H9 (cell line): ENCODE results near the gene ZNF783. TPM values are rescaled to one million over a fixed set of nuclear protein-coding genes. Genes with fewer than 3 reads are reported as not detected.

Experiments used
- DNase-seq: peaks from one replicate; pipeline ENCODE4 v3.0.0-alpha.2; 2017
- H2AFZ ChIP-seq: one replicate; pipeline ENCODE4 v1.6.1; 2013; ENCODE audit warnings: mild to moderate bottlenecking, low read length, control low read depth, moderate library complexity
- H2AK5ac ChIP-seq: 2 replicates; pipeline ENCODE4 v1.6.1; 2013; ENCODE audit warnings: low read length, control low read depth, mixed read lengths; ENCODE audit not compliant: insufficient read length
- H2BK120ac ChIP-seq: one replicate; pipeline ENCODE4 v1.6.1; 2013; ENCODE audit warnings: low read depth, mild to moderate bottlenecking, low read length, control low read depth, inconsistent platforms; ENCODE audit not compliant: poor library complexity, severe bottlenecking
- H2BK12ac ChIP-seq: 2 replicates; pipeline ENCODE4 v1.6.1; 2013; ENCODE audit warnings: low read length, control low read depth, mixed read lengths, low read depth; ENCODE audit not compliant: insufficient read length
- H2BK15ac ChIP-seq: 2 replicates; pipeline ENCODE4 v1.6.1; 2013; ENCODE audit warnings: low read depth, low read length, control low read depth
- H2BK20ac ChIP-seq: one replicate; pipeline ENCODE4 v1.6.1; 2013; ENCODE audit warnings: low read depth, mild to moderate bottlenecking, low read length, control low read depth, inconsistent platforms; ENCODE audit not compliant: poor library complexity, severe bottlenecking
- H2BK5ac ChIP-seq: 2 replicates; pipeline ENCODE4 v1.6.1; 2013; ENCODE audit warnings: low read length, control low read depth, mixed read lengths; ENCODE audit not compliant: insufficient read length
- H3K14ac ChIP-seq: 2 replicates; pipeline ENCODE4 v1.6.1; 2013; ENCODE audit warnings: low read length, control low read depth; ENCODE audit not compliant: insufficient read depth
- H3K18ac ChIP-seq: 2 replicates; pipeline ENCODE4 v1.6.1; 2013; ENCODE audit warnings: low read depth, mild to moderate bottlenecking, mixed read lengths, low read length, control low read depth; ENCODE audit not compliant: insufficient read length
- H3K23ac ChIP-seq: 2 replicates; pipeline ENCODE4 v1.6.1; 2013; ENCODE audit warnings: low read length, control low read depth, mixed read lengths, low read depth; ENCODE audit not compliant: insufficient read length
- H3K23me2 ChIP-seq: 2 replicates; pipeline ENCODE4 v1.6.1; 2013; ENCODE audit warnings: low read depth, mild to moderate bottlenecking, mixed read lengths, low read length, control low read depth; ENCODE audit not compliant: insufficient read length, poor library complexity, severe bottlenecking
- H3K27ac ChIP-seq: 2 replicates; pipeline ENCODE4 v1.5.1; 2013; ENCODE audit warnings: low read length, control low read depth, mixed read lengths, low read depth; ENCODE audit not compliant: insufficient read length
- H3K27me3 ChIP-seq: 2 replicates; pipeline ENCODE4 v1.6.1; 2013; ENCODE audit warnings: low read length, control low read depth, inconsistent platforms; ENCODE audit not compliant: insufficient read depth
- H3K4ac ChIP-seq: 2 replicates; pipeline ENCODE4 v1.6.1; 2013; ENCODE audit warnings: low read depth, mild to moderate bottlenecking, control low read depth, inconsistent platforms, low read length, moderate library complexity
- H3K4me1 ChIP-seq: 2 replicates; pipeline ENCODE4 v1.6.1; 2013; ENCODE audit warnings: low read length, control low read depth, inconsistent platforms; ENCODE audit not compliant: insufficient read depth
- H3K4me2 ChIP-seq: 2 replicates; pipeline ENCODE4 v1.6.1; 2013; ENCODE audit warnings: low read length, control low read depth, mixed read lengths; ENCODE audit not compliant: insufficient read length, insufficient read depth
- H3K56ac ChIP-seq: 2 replicates; pipeline ENCODE4 v1.6.1; 2013; ENCODE audit warnings: low read depth, mild to moderate bottlenecking, mixed read lengths, low read length, control low read depth; ENCODE audit not compliant: insufficient read length
- H3K79me1 ChIP-seq: 2 replicates; pipeline ENCODE4 v1.6.1; 2013; ENCODE audit warnings: low read depth, mild to moderate bottlenecking, moderate library complexity, low read length, control low read depth, inconsistent platforms; ENCODE audit not compliant: insufficient read depth, poor library complexity, severe bottlenecking
- H3K79me2 ChIP-seq: 2 replicates; pipeline ENCODE4 v1.6.1; 2013; ENCODE audit warnings: low read length, control low read depth, inconsistent platforms; ENCODE audit not compliant: insufficient read depth
- H3K9ac ChIP-seq: 2 replicates; pipeline ENCODE4 v1.6.1; 2013; ENCODE audit warnings: low read length, control low read depth, mixed read lengths; ENCODE audit not compliant: insufficient read length; ENCODE audit errors: extremely low read depth
- H3K9me3 ChIP-seq: one replicate; pipeline ENCODE4 v1.6.1; 2013; ENCODE audit warnings: low read depth, low read length, inconsistent platforms; ENCODE audit not compliant: control insufficient read depth
- H3T11ph ChIP-seq: one replicate; pipeline ENCODE4 v1.6.1; 2013; ENCODE audit warnings: mild to moderate bottlenecking, low read length, control low read depth, inconsistent platforms
- H4K20me1 ChIP-seq: one replicate; pipeline ENCODE4 v1.6.1; 2013; ENCODE audit not compliant: control insufficient read depth, insufficient read length, insufficient read depth
- H4K5ac ChIP-seq: 2 replicates; pipeline ENCODE4 v1.6.1; 2013; ENCODE audit warnings: low read depth, mild to moderate bottlenecking, mixed read lengths, low read length, control low read depth; ENCODE audit not compliant: insufficient read length
- H4K8ac ChIP-seq: replicated peaks from 2 replicates; pipeline ENCODE4 v1.6.1; 2013; ENCODE audit warnings: low read length, control low read depth, mixed read lengths, low read depth; ENCODE audit not compliant: insufficient read length
- H4K91ac ChIP-seq: 2 replicates; pipeline ENCODE4 v1.6.1; 2013; ENCODE audit warnings: low read depth, mild to moderate bottlenecking, moderate library complexity, mixed read lengths, low read length, control low read depth; ENCODE audit not compliant: insufficient read length
- H3K27ac Mint-ChIP-seq, 3 experiments: 2 replicates in 2 of 3; 3 replicates in 1 of 3; pipeline ENCODE4 v1.8.0; 2020 to 2021; ENCODE audit warnings: mixed read lengths in 3 of 3, mild to moderate bottlenecking in 1 of 3, moderate library complexity in 1 of 3
- H3K27me3 Mint-ChIP-seq: 2 replicates; pipeline ENCODE4 v1.8.0; 2021; ENCODE audit warnings: low read depth, mild to moderate bottlenecking, moderate library complexity, mixed read lengths
- H3K36me3 Mint-ChIP-seq, 3 experiments: 2 replicates in 2 of 3; 3 replicates in 1 of 3; pipeline ENCODE4 v1.8.0; 2020 to 2021; ENCODE audit warnings: low read depth in 3 of 3, mixed read lengths in 3 of 3; ENCODE audit not compliant: insufficient read depth in 1 of 3
- H3K4me1 Mint-ChIP-seq, 2 experiments: 2 replicates each; pipeline ENCODE4 v1.8.0; 2020; ENCODE audit warnings: mixed read lengths in 2 of 2
- H3K4me3 Mint-ChIP-seq, 2 experiments: 2 replicates in 1 of 2; 3 replicates in 1 of 2; pipeline ENCODE4 v1.8.0; 2020 to 2021; ENCODE audit warnings: mild to moderate bottlenecking in 2 of 2, mixed read lengths in 2 of 2, moderate library complexity in 1 of 2
- H3K9me3 Mint-ChIP-seq, 2 experiments: 2 replicates in 1 of 2; 3 replicates in 1 of 2; pipeline ENCODE4 v1.8.0; 2020; ENCODE audit warnings: mild to moderate bottlenecking in 2 of 2, mixed read lengths in 2 of 2, moderate library complexity in 1 of 2
- CTCF ChIP-seq: fragments of 200-600 bp; sonication (generic); conservative IDR thresholded peaks from 3 replicates; pipeline ENCODE4 v1.8.0; 2021; ENCODE audit warnings: antibody characterized with exemption, mild to moderate bottlenecking
- WGBS: extraction: QIAGEN DNeasy Blood & Tissue Kit; methylation state at CpG from one replicate; pipeline ENCODE4 v1.1.7; 2013; ENCODE audit warnings: missing lambda C conversion rate, low lambda C conversion rate, mixed read lengths; ENCODE audit not compliant: insufficient read length; ENCODE audit errors: extremely low coverage; 5-methylcytosine and 5-hydroxymethylcytosine counted together
- total RNA-seq: library from RNA; stranded (reverse); gene quantifications from 2 replicates; pipeline ENCODE4 v1.2.1, GENCODE V29; 2021

The ZNF783 gene
- total RNA-seq, 1 experiment from 2014 or later = 13.6 TPM

- Histone ChIP-seq H3K79me2 (no peaks in the 10 kb centered on the region; the same call in 1 of the 2 replicates), H2AFZ (no peak overlapping the region), H3K9me3 (no peaks in the 10 kb centered on the region), H3K4ac (no peak overlapping the region), H4K20me1 (no peaks in the 10 kb centered on the region), H4K8ac (no peak overlapping the region), H2BK15ac (no peak overlapping the region), H3K23me2 (no peaks in the 10 kb centered on the region), H2AK5ac (no peak overlapping the region), H3K18ac (no peak overlapping the region), H3K79me1 (no peaks in the 10 kb centered on the region), H4K5ac (no peak overlapping the region), H4K91ac (no peak overlapping the region), H2BK120ac (no peak overlapping the region), H3K4me2 (no peak overlapping the region), H2BK5ac (no peak overlapping the region), H3K9ac (no peak overlapping the region), H3T11ph (no peak overlapping the region), H3K56ac (no peak overlapping the region), H3K14ac (no peak overlapping the region), H3K27me3 (no peaks in the 10 kb centered on the region), H3K23ac (no peak overlapping the region), H3K4me1 (no peaks in the 10 kb centered on the region), H2BK20ac (no peak overlapping the region), H3K27ac (no peak overlapping the region), H2BK12ac (no peak overlapping the region)
- Mint-ChIP-seq H3K36me3 (peaks cover 45 to 94% (median 81%) of the 10 kb centered on the region in 3 experiments), H3K27me3 (no peaks in the 10 kb centered on the region), H3K27ac (peak overlapping the region in 2 of 3 experiments; percentile 37 to 42; a peak in 4 of 7 replicates), H3K4me1 (peaks cover 18 to 19% of the 10 kb centered on the region in 2 experiments), H3K9me3 (no peaks in the 10 kb centered on the region), H3K4me3 (no peak overlapping the region)
- no peak for TF ChIP-seq CTCF
- no CpG with 5 or more reads among the region's 6 CpGs for WGBS
- DNase-seq = no peak
Observed at GRCh38 chr7:149217570-149217969, 44.4 kb upstream of the ZNF783 start.
